GM21619 (cell line): ENCODE data around the gene GABRB2.
A peak's percentile ranks its signal among the peaks of the same experiment; 100 is the strongest.

Experiments used
- ATAC-seq: cut with Tn5 transposase; IDR thresholded peaks from one replicate; pipeline ENCODE4 v1.9.1; 2021; ENCODE audit not compliant: unreplicated experiment

The GABRB2 gene

DNA sequence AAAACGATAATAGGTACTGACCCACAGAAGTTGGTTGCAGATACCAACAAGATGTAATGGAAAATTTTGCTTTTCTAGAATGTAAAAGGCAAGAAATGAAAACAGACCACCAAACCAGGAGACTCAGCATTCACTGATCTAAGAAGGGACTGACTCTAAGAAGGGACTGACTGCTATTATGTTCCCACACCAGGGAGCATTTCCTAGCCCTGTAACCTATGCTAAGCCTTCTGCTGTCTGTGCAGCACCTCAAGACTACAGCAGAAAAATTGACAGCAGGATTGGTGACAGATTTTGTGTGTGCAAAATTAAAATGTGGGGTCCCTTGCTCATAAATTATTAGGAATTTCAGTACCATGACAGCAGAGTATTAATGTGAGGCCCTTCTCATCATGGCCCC, 154.8 kb downstream of the GABRB2 start:
- ATAC-seq = no peak

DNA sequence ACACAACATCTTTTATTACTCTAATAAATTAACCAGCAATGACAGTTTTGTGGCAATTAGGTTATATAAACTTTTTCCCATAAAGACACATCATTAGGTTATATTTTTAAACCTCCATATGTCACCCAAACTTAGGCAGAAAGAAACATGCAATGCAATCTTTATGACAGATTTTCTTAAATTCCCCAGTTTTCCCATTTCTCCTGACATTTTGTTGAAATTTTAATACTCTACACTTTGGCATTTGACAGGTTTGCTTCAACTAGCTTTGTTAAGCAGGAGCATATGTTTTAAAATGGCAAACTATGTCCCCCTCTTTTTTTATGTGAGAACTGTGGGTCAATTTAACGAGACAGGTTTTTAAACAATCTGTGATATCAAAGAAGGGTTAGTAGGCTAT, 155.5 kb downstream of the GABRB2 start:
- no peak for ATAC-seq

DNA sequence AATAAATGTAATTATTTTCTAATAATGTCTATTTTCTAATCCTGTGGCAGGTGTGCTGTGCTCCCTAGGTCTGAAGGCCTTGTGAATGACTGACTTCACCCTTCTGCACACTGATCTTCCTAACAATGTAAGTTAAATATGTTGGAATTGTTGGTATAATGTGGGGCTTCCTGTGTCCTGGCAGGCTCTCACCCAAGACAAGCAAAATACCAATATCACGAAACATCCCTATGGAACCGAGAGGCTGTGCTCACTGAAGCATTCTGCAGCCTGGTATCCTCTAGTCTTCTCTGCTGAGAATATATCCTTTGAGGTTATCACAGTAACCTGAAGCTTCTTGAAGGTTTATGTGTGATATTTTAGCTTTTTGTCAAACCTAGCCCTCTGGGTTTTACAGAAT, 159.4 kb downstream of the GABRB2 start:
- ATAC-seq = no peak

DNA sequence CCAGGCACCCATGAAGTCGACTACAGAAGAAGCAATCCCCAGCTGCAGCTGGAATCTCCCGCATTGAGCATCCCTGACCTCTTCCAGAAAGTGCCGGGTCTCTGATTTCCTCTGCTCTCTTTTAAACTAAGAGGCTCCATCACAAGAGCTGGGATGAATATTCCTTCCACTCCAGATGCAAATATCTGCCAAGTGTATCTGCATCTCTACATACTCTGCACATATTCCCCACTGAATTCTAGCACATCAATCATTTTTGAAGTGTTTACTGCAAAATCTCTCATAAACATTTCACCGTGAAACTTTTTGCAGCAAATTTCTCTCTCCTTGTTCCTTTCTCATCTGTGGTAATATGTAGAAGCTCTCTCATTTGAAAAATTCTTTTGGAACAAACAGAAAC, 161.5 kb downstream of the GABRB2 start:
- ATAC-seq = no peak

DNA sequence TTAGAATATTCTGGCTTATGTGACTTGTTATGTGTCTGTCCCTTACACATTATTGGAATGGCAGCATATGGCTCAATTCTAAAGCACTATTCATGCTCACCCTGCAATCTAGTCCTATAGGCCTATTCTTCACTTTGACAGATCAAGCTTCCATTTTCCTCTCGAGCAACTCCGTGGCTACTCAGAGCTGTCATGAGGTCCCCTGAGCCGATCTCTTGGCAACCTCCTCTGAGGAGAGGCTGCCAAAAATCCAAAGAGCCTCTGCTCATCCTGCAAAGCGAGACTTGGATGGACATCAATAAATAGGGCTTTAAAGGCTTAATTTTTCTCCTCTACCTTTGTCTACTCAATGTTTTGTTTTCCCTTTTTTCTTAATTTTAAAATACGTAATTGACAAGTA, 163.8 kb downstream of the GABRB2 start:
- ATAC-seq = no peak

DNA sequence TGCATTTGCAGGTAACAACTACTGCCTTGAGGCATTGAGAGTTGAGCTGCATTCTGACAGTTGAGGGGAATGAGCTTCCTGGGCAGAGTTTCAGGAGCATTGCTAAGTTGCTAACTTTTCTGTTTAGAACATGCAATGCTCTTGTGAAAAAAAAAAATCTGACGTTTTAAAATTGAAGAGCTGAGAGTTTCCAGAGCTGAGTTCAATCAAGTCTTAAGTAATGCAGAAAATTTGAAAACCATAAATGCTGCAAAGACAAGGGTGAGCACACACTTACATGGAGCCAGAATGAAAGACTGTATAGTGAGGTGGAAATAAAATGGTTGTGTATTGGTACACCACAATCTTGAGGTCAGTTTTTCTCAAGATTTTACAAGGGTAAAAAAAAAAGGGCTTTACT, 166.0 kb downstream of the GABRB2 start:
- ATAC-seq = no peak

DNA sequence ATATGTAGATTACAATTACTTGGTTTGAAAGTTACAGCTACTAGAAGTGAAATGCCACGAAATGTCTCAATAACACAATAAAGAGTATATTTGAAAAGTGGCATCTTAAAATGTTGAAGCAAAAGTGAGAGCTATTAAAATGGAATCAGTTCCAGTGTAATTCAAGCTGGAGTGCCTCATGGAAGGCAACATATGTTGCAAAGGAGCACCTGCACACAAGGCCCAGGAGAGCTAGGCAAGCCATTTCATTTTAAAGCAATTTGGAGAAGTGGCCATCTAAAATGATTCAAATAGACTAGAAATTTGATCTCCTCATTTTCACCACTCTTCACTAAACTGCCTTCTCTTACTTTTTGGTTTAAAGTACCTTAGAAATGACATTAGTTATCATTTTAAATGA, 167.8 kb downstream of the GABRB2 start:
- no peak for ATAC-seq

DNA sequence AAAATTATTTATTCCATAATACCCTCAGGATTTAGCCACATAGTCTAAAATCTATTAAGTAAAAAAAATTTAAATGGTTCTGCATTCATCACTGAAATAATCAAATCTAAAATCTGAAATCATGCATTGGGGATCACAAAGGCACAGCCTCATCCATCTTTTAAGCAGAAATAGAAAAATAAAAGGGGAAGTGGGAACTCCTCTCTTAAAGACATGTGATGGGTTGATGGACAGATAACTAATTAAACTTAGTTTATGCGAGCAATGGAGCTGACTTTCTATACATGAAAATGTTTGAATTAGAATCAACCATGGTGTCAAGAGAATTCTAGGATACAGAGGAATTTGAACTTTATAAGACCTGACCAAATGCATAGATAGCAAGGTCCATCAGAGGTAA, 170.5 kb downstream of the GABRB2 start:
- ATAC-seq = no peak

DNA sequence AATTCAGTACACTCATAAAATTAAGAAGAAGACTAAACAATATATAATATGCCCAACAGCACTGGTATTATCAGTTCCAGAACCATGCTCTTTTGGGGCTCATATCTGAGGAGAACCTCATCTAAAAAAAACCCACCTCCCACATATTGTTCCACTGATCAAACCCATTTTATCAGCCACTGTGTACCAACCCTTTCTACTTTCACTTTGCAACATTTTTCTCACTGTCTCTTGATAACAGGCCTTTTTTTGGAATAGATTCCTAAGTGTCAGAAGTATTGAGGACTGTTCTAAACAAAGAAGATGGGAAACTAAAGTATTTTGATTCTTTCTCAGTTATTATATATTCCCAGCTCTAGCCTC, 173.2 kb downstream of the GABRB2 start:
- no peak for ATAC-seq

DNA sequence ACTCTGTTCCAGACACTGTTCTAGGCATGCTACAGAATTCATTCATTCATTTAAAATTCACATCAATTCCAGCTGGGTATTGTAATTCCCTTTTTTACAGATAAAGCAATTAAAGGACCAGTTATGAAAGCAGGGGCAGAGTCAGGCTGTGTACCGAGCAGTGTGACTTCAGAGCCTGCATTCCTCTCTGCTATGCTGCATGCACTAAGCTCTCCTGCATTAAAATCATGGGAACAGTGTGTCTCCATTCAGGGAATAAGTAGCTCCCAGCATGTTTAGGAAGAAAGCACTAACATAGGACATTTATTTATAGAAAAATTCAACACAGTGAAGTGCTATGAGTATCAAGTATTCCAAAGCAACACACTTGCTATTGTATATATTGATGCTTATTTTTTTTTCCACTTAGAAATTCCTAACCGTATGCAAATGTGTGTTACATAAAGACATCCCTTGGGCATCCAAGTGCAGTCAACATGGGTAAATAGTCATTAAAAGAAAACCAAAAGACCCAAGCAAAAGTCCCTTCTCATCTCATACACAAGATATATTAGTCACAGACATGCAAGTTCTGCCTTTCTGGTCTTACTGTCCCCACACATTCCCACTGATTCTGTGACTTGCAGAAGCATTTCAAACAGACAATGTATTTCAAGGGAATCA, 173.7 kb downstream of the GABRB2 start:
- ATAC-seq = no peak

DNA sequence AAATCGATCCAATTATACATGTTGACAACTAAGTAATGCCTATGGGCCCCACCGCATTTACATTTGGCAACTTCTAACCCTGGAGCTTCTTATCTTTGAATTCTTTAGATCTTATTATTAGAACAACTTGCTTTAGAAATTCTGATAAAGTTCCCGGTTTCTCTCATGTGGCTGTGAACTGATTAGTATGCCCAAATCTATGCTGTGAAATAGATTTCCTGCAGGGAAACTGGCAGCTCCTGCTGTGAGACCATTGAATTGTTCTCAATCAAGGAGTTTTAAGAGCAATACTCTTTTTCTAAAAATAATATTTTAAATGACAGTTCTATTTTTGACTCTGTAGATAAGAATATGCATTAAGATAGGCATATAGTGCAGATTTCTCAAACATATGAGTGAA, 177.5 kb downstream of the GABRB2 start:
- ATAC-seq = no peak

DNA sequence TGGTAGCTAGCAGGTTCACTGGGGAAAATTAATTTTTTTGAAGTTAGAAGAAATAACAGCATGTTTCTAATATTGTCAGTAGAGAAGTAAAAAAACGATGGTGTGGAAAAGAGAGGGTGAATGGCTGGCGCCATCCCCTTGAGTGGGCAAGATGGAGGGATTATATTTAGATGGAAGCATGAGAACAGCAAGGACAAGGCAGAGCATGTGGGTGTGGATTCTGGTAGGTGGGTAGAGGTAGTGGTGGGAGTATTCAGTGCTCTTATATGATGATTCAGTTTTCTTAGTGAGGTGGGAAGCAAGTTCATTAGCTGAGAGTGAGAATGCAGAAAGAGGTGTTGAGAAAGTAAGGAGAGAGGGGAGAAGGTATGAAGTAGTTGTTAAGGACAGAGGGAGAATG, 188.1 kb downstream of the GABRB2 start:
- ATAC-seq = no peak

DNA sequence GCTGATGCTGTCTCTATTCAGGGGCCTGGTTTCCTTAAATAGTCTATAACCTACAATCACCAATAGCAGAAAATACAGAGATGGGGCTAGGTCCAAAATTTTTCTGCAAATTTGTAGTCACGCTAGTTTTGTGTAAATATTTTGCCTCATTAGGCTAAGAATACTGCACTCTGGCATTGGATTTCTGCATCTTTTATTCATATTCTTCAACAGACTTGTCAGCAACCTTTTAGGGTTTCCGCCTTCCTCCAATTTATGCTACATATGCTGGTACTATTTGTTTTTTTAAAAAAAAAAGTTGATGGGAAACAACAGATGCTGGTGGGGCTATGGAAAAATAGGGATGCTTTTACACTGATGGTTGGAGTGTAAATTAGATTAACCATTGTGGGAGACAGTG, 202.3 kb downstream of the GABRB2 start:
- ATAC-seq = no peak

DNA sequence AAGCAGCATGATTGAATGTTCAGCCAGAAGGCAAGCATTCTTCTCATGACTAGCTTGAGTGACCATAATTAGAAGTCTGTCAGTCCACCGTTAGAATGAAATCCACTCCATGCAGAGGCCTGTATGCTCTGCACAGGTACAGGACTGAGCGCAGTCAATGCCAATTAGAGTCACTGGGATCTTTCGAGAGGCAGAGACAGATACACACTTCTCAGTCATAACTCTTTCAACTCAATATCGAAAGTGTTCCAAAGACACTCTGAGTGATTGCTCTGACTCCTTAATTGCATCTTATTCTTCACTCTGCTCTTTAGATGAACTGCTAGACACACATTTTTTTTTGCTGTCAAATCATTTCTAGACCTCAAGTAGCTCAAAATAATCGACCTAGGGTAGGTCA, 203.6 kb downstream of the GABRB2 start:
- ATAC-seq = no peak

DNA sequence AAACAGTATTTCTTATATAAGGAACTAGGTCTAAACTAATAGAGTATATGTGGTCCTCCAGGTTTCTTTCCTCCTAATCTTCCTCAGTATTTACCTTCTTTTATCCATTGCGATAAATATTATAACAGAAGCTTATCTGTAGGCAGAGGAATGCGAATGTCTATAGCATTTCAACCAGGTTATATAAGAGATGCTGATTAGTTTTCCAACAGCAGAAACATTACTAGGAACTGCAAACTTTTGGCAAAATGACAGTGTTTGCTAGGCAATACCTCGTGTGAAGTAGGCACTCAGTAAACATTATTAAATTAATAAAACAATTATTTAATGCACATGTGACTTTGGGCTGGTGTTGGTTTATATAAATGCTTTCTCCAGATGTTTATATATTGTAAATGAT, 206.5 kb downstream of the GABRB2 start:
- no peak for ATAC-seq

DNA sequence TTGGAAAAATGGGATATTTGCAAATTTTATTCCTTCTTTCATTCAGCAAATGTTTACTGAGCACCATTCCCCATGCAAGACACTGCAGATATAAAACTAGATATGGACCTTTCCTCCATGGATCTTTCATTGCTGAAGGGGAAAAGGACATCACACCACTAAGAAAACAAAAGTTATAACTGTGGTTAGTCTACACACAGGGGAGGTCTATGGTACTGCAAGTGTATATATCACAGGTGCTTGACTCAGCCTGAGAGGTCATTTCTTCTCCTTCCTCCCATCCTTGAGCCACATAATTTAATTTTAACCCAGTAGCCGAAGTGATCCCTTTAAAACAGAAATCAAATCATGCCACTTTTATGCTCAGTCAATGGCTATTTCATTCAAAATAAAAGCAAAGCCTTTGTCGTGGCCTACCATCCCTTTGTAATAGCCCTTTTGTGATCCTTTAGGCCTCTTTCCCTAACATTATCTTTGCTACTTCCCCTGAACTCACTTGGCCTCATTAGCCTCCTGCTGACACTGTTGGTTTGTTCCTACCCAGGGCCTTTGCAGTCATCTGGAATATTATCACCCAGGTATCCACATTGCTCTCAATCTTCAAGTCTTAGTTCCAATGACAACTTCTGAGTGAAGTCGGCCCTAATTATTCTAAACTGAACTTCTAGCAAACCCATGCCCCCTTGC, 213.2 kb downstream of the GABRB2 start:
- no peak for ATAC-seq

DNA sequence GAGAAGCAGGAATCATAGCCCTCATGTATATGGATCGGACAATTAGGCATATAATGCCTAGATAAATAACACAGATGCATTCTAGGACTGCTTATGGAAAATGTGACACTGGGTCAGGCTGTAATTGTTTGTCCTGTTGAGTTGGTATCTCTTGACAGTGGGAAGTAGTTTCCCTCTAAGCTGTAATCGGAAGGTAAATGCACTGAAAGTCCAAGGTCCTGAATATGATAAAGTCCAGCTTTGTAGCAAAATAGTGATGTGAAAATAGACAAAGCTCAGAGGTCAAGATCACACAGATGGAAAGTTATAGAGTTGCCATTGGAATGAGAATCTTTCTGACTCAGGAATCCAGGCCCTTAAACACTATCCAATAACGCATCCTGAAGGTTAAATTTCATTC, 214.2 kb downstream of the GABRB2 start:
- no peak for ATAC-seq

DNA sequence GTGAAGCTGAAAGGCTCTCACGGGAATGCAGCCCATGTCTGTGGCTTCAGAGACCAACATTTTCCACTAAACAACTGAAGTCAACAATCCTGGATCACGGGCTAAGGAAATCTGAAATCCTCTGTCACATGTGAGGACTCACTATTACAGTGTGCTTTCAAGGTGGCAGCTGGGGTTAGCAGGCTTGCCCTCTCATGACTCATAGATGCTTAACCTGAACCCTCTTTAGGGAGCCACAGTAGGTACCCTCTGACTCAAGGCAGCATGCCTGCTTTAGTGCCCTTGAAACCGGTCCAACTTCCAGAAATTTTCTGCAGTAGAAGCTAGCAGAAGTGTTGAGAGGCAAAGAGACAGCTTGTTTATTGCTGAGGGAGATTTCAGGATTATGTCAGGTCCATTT, 232.5 kb downstream of the GABRB2 start:
- ATAC-seq = no peak

DNA sequence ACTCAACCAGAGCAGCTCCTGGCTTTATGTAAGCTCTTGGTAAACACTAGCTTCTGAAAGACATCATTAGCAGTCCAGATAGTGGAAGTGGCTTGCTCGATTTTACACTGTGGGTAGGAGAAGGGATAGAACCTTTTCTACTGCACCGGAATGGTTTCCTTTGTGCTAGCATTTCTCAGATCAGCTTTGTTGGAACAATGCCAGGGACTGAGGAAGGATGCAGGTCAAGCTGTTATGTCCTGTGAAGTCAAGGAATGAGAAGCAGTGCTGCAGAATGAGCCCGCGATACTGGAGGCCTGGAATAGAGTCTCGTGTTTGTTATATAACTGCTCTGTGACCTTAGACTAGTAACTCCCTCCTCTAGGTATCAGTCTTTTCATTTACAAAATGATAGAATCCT, 233.6 kb downstream of the GABRB2 start:
- no peak for ATAC-seq

DNA sequence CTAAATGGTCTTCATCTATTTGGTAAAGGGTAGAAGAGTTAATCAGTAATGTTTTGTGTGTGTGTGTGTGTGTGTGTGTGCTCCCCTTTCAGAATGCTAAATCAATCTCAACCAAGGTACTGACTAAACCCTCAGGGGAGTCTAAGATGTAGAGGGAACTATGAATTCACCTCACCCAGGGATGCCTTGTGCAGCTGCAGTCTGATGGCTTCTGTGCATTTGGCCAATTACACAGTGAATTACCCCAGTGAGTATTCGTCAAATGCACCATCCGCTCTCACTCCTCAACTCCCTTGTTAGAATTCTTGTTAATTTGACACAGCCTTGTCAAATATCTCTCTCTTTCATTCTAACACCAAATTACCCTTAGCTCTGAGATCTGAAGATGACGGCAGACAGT, 234.6 kb downstream of the GABRB2 start:
- peak; percentile 45 for ATAC-seq

DNA sequence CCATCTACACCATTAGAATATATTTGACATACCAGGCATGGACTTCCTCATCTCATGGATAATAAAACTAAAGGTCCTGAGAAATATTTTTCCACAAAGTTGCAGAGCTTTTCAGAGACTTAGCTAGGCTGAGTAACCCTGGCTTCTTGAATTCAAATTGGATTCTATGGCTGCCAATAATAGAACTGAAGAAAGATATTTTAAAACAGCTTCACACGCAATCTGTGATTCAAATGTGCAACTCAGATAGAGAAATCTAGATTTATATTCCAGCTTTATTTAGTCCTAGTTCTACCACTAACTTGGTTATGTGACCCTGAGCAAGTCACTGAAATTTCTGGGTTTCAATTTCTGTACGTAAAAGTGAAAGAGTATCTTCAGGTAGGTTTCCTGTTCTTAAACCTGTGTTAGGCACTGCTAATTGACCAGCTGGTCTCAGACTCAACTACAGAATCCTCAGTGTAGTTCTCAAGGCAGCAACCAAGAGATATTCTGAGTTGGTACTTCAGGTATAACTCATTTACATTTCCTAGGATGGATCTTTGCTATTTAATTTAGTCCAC, 235.3 kb downstream of the GABRB2 start:
- ATAC-seq = peak; percentile 88

DNA sequence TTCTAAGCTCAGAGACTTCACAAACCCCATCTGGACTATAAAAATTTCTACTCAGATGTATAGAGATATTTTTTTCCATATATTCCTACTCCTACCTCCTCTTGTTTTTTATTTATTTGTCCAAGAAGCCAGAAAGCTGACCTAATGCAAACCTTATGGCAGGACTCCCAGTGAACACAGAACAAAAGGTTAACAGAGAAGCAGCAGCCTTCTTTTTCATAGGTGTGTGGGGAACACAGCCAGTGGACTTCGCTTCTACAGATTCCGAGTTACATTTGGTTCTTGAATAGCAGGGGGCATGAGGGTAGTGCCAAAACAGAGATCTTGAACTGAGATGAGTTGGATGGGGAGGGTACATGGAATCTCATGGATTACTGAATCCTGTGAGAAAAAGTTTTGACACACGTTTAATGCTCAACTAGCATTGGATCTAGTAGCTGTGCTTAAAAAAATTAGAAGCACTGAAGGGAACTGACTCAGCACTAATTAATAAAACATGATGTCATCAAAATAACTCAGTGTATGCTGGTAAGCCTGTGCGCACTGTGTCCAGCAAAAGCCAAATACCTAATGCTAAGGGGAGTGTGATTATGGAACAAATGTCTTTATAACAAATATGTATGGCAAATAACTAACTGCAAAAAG, 240.1 kb downstream of the GABRB2 start:
- no peak for ATAC-seq
